ENCODE results near the gene ASAP2. TPM values are rescaled to one million over a fixed set of nuclear protein-coding genes. Genes with fewer than 3 reads are reported as not detected.

ASAP2 gene
- total RNA-seq, 2 donors from 2014 or later, result 58.1 to 61.7 TPM

- H3K36me3 ChIP-seq, result no peaks in the 10 kb centered on the region
- no peak overlapping the region for H3K4me3 ChIP-seq
- TF ChIP-seq CTCF (IDR thresholded peaks at IDR 0.05), result no peak
- peaks cover 6% of the 10 kb centered on the region for H3K4me1 ChIP-seq
- H3K27me3 ChIP-seq, result no peaks in the 10 kb centered on the region
- no peaks in the 10 kb centered on the region for H3K9me3 ChIP-seq
- no peak overlapping the region for H3K9ac ChIP-seq (ENCODE audit: low read depth in 2 of 2, low read length in 2 of 2)
- no peak for DNase-seq
- peak overlapping the region; percentile 50 for H3K27ac ChIP-seq
- intact Hi-C loops (cut with DNase I), result no loop called here
Observed at GRCh38 chr2:9379391-9379755, 172.8 kb downstream of the ASAP2 start.

- Histone ChIP-seq H3K9ac (ENCODE audit: low read depth in 2 of 2, low read length in 2 of 2) (peak overlapping the region in 1 of 2 donors; percentile 59), H3K9me3 (no peaks in the 10 kb centered on the region), H3K36me3 (no peaks in the 10 kb centered on the region), H3K4me1 (peaks cover 6% of the 10 kb centered on the region), H3K4me3 (no peak overlapping the region), H3K27me3 (no peaks in the 10 kb centered on the region), H3K27ac (peak overlapping the region; percentile 82)
- intact Hi-C loops (cut with DNase I), result no loop called here
- TF ChIP-seq CTCF (IDR thresholded peaks at IDR 0.05), result no peak
- peak; percentile 71 for DNase-seq
Observed at GRCh38 chr2:9380702-9381628, 174.4 kb downstream of the ASAP2 start.

GRCh38 chr2:9382604-9383235 is 176.1 kb downstream of the ASAP2 start:
- Histone ChIP-seq H3K27me3 (no peaks in the 10 kb centered on the region), H3K9me3 (no peaks in the 10 kb centered on the region), H3K9ac (ENCODE audit: low read depth in 2 of 2, low read length in 2 of 2) (no peak overlapping the region), H3K27ac (no peak overlapping the region), H3K36me3 (no peaks in the 10 kb centered on the region), H3K4me1 (peaks cover 6% of the 10 kb centered on the region), H3K4me3 (no peak overlapping the region)
- DNase-seq, result no peak
- TF ChIP-seq CTCF (IDR thresholded peaks at IDR 0.05), result no peak
- intact Hi-C loops (cut with DNase I), result no loop called here

- DNase-seq, result no peak
- no peak overlapping the region for H3K4me3 ChIP-seq
Observed at GRCh38 chr2:9384521-9384920, 177.9 kb downstream of the ASAP2 start.

GRCh38 chr2:9385841-9386240 is 179.2 kb downstream of the ASAP2 start:
- intact Hi-C loops (cut with DNase I), result no loop called here
- no peak for TF ChIP-seq CTCF (IDR thresholded peaks at IDR 0.05)
- Histone ChIP-seq H3K4me3 (no peak overlapping the region), H3K36me3 (no peaks in the 10 kb centered on the region), H3K27ac (no peak overlapping the region), H3K27me3 (no peaks in the 10 kb centered on the region), H3K9ac (ENCODE audit: low read depth in 2 of 2, low read length in 2 of 2) (no peak overlapping the region), H3K9me3 (no peaks in the 10 kb centered on the region), H3K4me1 (peaks cover 3% of the 10 kb centered on the region)
- DNase-seq, result no peak

More at GRCh38 chr2:9384521-9384920, 177.9 kb downstream of the ASAP2 start:
- no peaks in the 10 kb centered on the region for H3K36me3 ChIP-seq
- H3K9me3 ChIP-seq, result no peaks in the 10 kb centered on the region
- H3K4me1 ChIP-seq, result peaks cover 6% of the 10 kb centered on the region
- no peaks in the 10 kb centered on the region for H3K27me3 ChIP-seq
- no peak overlapping the region for H3K27ac ChIP-seq
- intact Hi-C loops (cut with DNase I), result no loop called here
- no peak for TF ChIP-seq CTCF (IDR thresholded peaks at IDR 0.05)
- no peak overlapping the region for H3K9ac ChIP-seq (ENCODE audit: low read depth in 2 of 2, low read length in 2 of 2)

Data from colonic mucosa (tissue), 4 donors.